H9 (cell line): ENCODE measurements around the gene EHD1. TPM values are rescaled to one million over a fixed set of nuclear protein-coding genes. Genes with fewer than 3 reads are reported as not detected.

Experiments used
- DNase-seq: peaks from one replicate; pipeline ENCODE4 v3.0.0-alpha.2; 2017
- H2AFZ ChIP-seq: one replicate; pipeline ENCODE4 v1.6.1; 2013; ENCODE audit warnings: mild to moderate bottlenecking, low read length, control low read depth, moderate library complexity
- H2AK5ac ChIP-seq: 2 replicates; pipeline ENCODE4 v1.6.1; 2013; ENCODE audit warnings: low read length, control low read depth, mixed read lengths; ENCODE audit not compliant: insufficient read length
- H2BK120ac ChIP-seq: one replicate; pipeline ENCODE4 v1.6.1; 2013; ENCODE audit warnings: low read depth, mild to moderate bottlenecking, low read length, control low read depth, inconsistent platforms; ENCODE audit not compliant: poor library complexity, severe bottlenecking
- H2BK12ac ChIP-seq: 2 replicates; pipeline ENCODE4 v1.6.1; 2013; ENCODE audit warnings: low read length, control low read depth, mixed read lengths, low read depth; ENCODE audit not compliant: insufficient read length
- H2BK15ac ChIP-seq: 2 replicates; pipeline ENCODE4 v1.6.1; 2013; ENCODE audit warnings: low read depth, low read length, control low read depth
- H2BK20ac ChIP-seq: one replicate; pipeline ENCODE4 v1.6.1; 2013; ENCODE audit warnings: low read depth, mild to moderate bottlenecking, low read length, control low read depth, inconsistent platforms; ENCODE audit not compliant: poor library complexity, severe bottlenecking
- H2BK5ac ChIP-seq: 2 replicates; pipeline ENCODE4 v1.6.1; 2013; ENCODE audit warnings: low read length, control low read depth, mixed read lengths; ENCODE audit not compliant: insufficient read length
- H3K14ac ChIP-seq: 2 replicates; pipeline ENCODE4 v1.6.1; 2013; ENCODE audit warnings: low read length, control low read depth; ENCODE audit not compliant: insufficient read depth
- H3K18ac ChIP-seq: 2 replicates; pipeline ENCODE4 v1.6.1; 2013; ENCODE audit warnings: low read depth, mild to moderate bottlenecking, mixed read lengths, low read length, control low read depth; ENCODE audit not compliant: insufficient read length
- H3K23ac ChIP-seq: 2 replicates; pipeline ENCODE4 v1.6.1; 2013; ENCODE audit warnings: low read length, control low read depth, mixed read lengths, low read depth; ENCODE audit not compliant: insufficient read length
- H3K23me2 ChIP-seq: 2 replicates; pipeline ENCODE4 v1.6.1; 2013; ENCODE audit warnings: low read depth, mild to moderate bottlenecking, mixed read lengths, low read length, control low read depth; ENCODE audit not compliant: insufficient read length, poor library complexity, severe bottlenecking
- H3K27ac ChIP-seq: 2 replicates; pipeline ENCODE4 v1.5.1; 2013; ENCODE audit warnings: low read length, control low read depth, mixed read lengths, low read depth; ENCODE audit not compliant: insufficient read length
- H3K27me3 ChIP-seq: 2 replicates; pipeline ENCODE4 v1.6.1; 2013; ENCODE audit warnings: low read length, control low read depth, inconsistent platforms; ENCODE audit not compliant: insufficient read depth
- H3K4ac ChIP-seq: 2 replicates; pipeline ENCODE4 v1.6.1; 2013; ENCODE audit warnings: low read depth, mild to moderate bottlenecking, control low read depth, inconsistent platforms, low read length, moderate library complexity
- H3K4me1 ChIP-seq: 2 replicates; pipeline ENCODE4 v1.6.1; 2013; ENCODE audit warnings: low read length, control low read depth, inconsistent platforms; ENCODE audit not compliant: insufficient read depth
- H3K4me2 ChIP-seq: 2 replicates; pipeline ENCODE4 v1.6.1; 2013; ENCODE audit warnings: low read length, control low read depth, mixed read lengths; ENCODE audit not compliant: insufficient read length, insufficient read depth
- H3K56ac ChIP-seq: 2 replicates; pipeline ENCODE4 v1.6.1; 2013; ENCODE audit warnings: low read depth, mild to moderate bottlenecking, mixed read lengths, low read length, control low read depth; ENCODE audit not compliant: insufficient read length
- H3K79me1 ChIP-seq: 2 replicates; pipeline ENCODE4 v1.6.1; 2013; ENCODE audit warnings: low read depth, mild to moderate bottlenecking, moderate library complexity, low read length, control low read depth, inconsistent platforms; ENCODE audit not compliant: insufficient read depth, poor library complexity, severe bottlenecking
- H3K79me2 ChIP-seq: 2 replicates; pipeline ENCODE4 v1.6.1; 2013; ENCODE audit warnings: low read length, control low read depth, inconsistent platforms; ENCODE audit not compliant: insufficient read depth
- H3K9ac ChIP-seq: 2 replicates; pipeline ENCODE4 v1.6.1; 2013; ENCODE audit warnings: low read length, control low read depth, mixed read lengths; ENCODE audit not compliant: insufficient read length; ENCODE audit errors: extremely low read depth
- H3K9me3 ChIP-seq: one replicate; pipeline ENCODE4 v1.6.1; 2013; ENCODE audit warnings: low read depth, low read length, inconsistent platforms; ENCODE audit not compliant: control insufficient read depth
- H3T11ph ChIP-seq: one replicate; pipeline ENCODE4 v1.6.1; 2013; ENCODE audit warnings: mild to moderate bottlenecking, low read length, control low read depth, inconsistent platforms
- H4K20me1 ChIP-seq: one replicate; pipeline ENCODE4 v1.6.1; 2013; ENCODE audit not compliant: control insufficient read depth, insufficient read length, insufficient read depth
- H4K5ac ChIP-seq: 2 replicates; pipeline ENCODE4 v1.6.1; 2013; ENCODE audit warnings: low read depth, mild to moderate bottlenecking, mixed read lengths, low read length, control low read depth; ENCODE audit not compliant: insufficient read length
- H4K8ac ChIP-seq: replicated peaks from 2 replicates; pipeline ENCODE4 v1.6.1; 2013; ENCODE audit warnings: low read length, control low read depth, mixed read lengths, low read depth; ENCODE audit not compliant: insufficient read length
- H4K91ac ChIP-seq: 2 replicates; pipeline ENCODE4 v1.6.1; 2013; ENCODE audit warnings: low read depth, mild to moderate bottlenecking, moderate library complexity, mixed read lengths, low read length, control low read depth; ENCODE audit not compliant: insufficient read length
- H3K27ac Mint-ChIP-seq, 3 experiments: 2 replicates in 2 of 3; 3 replicates in 1 of 3; pipeline ENCODE4 v1.8.0; 2020 to 2021; ENCODE audit warnings: mixed read lengths in 3 of 3, mild to moderate bottlenecking in 1 of 3, moderate library complexity in 1 of 3
- H3K27me3 Mint-ChIP-seq: 2 replicates; pipeline ENCODE4 v1.8.0; 2021; ENCODE audit warnings: low read depth, mild to moderate bottlenecking, moderate library complexity, mixed read lengths
- H3K36me3 Mint-ChIP-seq, 3 experiments: 2 replicates in 2 of 3; 3 replicates in 1 of 3; pipeline ENCODE4 v1.8.0; 2020 to 2021; ENCODE audit warnings: low read depth in 3 of 3, mixed read lengths in 3 of 3; ENCODE audit not compliant: insufficient read depth in 1 of 3
- H3K4me1 Mint-ChIP-seq, 2 experiments: 2 replicates each; pipeline ENCODE4 v1.8.0; 2020; ENCODE audit warnings: mixed read lengths in 2 of 2
- H3K4me3 Mint-ChIP-seq, 2 experiments: 2 replicates in 1 of 2; 3 replicates in 1 of 2; pipeline ENCODE4 v1.8.0; 2020 to 2021; ENCODE audit warnings: mild to moderate bottlenecking in 2 of 2, mixed read lengths in 2 of 2, moderate library complexity in 1 of 2
- H3K9me3 Mint-ChIP-seq, 2 experiments: 2 replicates in 1 of 2; 3 replicates in 1 of 2; pipeline ENCODE4 v1.8.0; 2020; ENCODE audit warnings: mild to moderate bottlenecking in 2 of 2, mixed read lengths in 2 of 2, moderate library complexity in 1 of 2
- CTCF ChIP-seq: fragments of 200-600 bp; sonication (generic); conservative IDR thresholded peaks from 3 replicates; pipeline ENCODE4 v1.8.0; 2021; ENCODE audit warnings: antibody characterized with exemption, mild to moderate bottlenecking
- WGBS: extraction: QIAGEN DNeasy Blood & Tissue Kit; methylation state at CpG from one replicate; pipeline ENCODE4 v1.1.7; 2013; ENCODE audit warnings: missing lambda C conversion rate, low lambda C conversion rate, mixed read lengths; ENCODE audit not compliant: insufficient read length; ENCODE audit errors: extremely low coverage; 5-methylcytosine and 5-hydroxymethylcytosine counted together
- total RNA-seq: library from RNA; stranded (reverse); gene quantifications from 2 replicates; pipeline ENCODE4 v1.2.1, GENCODE V29; 2021

Gene EHD1
- total RNA-seq, 1 experiment from 2014 or later: 31.0 TPM

GRCh38 chr11:64919627-64920026 lies 41.2 kb upstream of the EHD1 start:
- no peak for DNase-seq
- Histone ChIP-seq H3K9ac (no peak overlapping the region), H3K14ac (no peak overlapping the region), H3K79me2 (no peaks in the 10 kb centered on the region), H3T11ph (no peak overlapping the region), H2BK20ac (no peak overlapping the region), H2AFZ (no peak overlapping the region), H3K23me2 (peaks cover 12% of the 10 kb centered on the region), H3K27me3 (no peaks in the 10 kb centered on the region), H3K23ac (no peak overlapping the region), H2BK5ac (no peak overlapping the region), H3K4me1 (no peaks in the 10 kb centered on the region), H3K18ac (no peak overlapping the region), H4K20me1 (no peaks in the 10 kb centered on the region), H2BK12ac (no peak overlapping the region), H4K91ac (no peak overlapping the region), H3K56ac (no peak overlapping the region), H2BK120ac (no peak overlapping the region), H3K4ac (no peak overlapping the region), H3K9me3 (no peaks in the 10 kb centered on the region), H3K27ac (no peak overlapping the region), H2AK5ac (no peak overlapping the region), H3K79me1 (no peaks in the 10 kb centered on the region), H4K5ac (no peak overlapping the region), H3K4me2 (no peak overlapping the region), H4K8ac (no peak overlapping the region), H2BK15ac (no peak overlapping the region)
- H3K27me3 Mint-ChIP-seq: no peaks in the 10 kb centered on the region
- peaks cover 21 to 29% of the 10 kb centered on the region in 2 experiments for H3K4me1 Mint-ChIP-seq
- no peaks in the 10 kb centered on the region for H3K36me3 Mint-ChIP-seq
- no peak for TF ChIP-seq CTCF
- H3K9me3 Mint-ChIP-seq: no peaks in the 10 kb centered on the region
- no peak overlapping the region for H3K27ac Mint-ChIP-seq
- H3K4me3 Mint-ChIP-seq: no peak overlapping the region; a peak in 1 of 5 replicates
- no CpG with 5 or more reads among the region's 8 CpGs for WGBS
